GM18861 (cell line): ENCODE results near the gene HOTAIR.

Experiments
- ATAC-seq: cut with Tn5 transposase; IDR thresholded peaks from one replicate; pipeline ENCODE4 v1.9.1; 2021; ENCODE audit not compliant: unreplicated experiment

The HOTAIR gene

DNA sequence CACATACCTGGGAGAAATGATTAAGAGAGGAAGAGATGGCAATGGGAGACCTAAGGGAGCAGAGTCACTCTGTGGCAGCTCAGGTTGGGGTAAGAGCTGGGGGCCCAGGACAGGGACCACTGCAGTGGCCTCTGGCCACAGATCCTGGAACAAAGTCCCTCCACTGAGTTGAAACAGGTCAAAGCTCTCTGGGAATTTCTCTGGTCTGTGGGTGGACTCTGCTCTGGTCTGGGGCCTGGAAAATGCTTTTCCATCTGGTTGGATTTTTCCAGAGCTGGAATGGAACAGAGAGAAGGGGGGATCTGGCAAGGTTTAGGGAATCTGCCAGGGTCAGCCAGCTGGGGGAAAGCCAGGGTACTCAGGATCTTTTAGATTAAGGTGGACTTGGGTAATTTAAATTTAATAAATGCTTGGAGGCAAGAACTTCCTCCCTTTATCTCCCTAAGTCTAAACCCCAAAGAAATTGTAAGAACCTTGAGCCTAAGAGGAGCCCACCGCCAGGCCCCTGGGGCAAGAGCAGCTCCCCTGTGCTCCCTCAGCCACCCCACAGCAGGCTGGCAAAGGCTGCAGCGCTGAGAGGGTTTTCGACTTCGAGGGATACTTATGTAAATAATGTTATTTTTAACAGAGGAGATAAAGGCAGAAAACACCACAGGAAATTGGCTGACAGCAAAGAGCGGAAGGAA, 13.9 kb upstream of the HOTAIR start:
- no peak for ATAC-seq

DNA sequence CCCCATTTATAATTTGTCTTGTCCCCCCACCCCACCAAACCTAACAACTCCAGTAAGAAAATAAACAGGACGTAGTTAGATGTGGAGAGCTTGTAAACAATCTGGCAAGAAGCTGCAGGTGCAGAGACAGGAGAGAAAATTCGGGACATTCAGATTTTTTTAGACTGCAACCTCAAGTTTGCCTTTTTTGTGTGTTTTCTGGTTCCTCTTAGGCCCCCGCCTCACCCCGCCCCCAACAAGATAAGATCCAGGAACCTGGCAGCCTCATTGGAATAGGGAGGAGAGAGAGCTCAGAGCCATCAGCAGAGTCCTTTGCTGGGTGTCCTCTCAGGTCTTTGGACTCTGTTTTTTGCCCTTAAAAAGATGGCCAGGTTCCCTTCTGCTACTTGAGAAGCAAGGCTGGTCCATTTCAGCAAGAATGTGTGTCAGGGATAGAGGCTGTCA, 13.1 kb upstream of the HOTAIR start:
- ATAC-seq: no peak

DNA sequence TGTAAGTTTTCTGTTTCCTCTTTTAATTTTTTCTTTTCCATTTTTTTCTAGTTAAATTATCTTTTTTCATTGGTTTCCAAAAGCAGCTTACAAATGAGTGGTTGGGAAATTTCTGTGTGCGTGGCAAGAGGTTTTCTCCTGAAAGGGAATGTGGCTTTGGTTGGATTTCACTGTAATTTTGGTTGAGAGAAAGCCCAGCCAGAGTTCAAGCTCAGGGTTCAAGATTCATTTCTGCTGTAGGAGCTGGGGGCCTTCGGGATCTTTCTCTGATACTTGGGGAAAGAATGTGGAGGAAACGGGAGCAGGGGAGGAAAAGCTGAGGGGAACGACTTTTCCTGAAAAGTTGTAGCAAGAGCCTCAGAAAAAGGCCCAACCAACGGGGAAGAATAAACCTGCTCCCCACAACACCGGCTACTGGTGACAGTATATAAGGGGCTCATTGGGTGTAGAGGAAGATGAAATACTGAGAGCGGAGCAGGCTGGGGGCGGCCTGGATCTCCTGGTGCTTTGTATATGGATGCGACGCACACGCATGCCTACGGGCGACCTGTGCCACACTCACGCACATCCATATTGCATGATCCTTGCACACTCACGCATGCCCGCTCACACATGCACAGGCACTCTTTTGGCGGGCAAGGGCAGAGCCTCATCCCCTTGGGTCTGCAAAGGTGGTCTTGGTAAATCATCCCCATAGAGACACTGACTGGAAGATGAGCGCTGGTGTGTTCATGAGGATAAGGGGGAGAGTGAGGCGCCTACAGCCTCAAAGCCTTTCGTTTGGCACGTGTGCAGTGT, 12.1 kb upstream of the HOTAIR start:
- no peak for ATAC-seq

DNA sequence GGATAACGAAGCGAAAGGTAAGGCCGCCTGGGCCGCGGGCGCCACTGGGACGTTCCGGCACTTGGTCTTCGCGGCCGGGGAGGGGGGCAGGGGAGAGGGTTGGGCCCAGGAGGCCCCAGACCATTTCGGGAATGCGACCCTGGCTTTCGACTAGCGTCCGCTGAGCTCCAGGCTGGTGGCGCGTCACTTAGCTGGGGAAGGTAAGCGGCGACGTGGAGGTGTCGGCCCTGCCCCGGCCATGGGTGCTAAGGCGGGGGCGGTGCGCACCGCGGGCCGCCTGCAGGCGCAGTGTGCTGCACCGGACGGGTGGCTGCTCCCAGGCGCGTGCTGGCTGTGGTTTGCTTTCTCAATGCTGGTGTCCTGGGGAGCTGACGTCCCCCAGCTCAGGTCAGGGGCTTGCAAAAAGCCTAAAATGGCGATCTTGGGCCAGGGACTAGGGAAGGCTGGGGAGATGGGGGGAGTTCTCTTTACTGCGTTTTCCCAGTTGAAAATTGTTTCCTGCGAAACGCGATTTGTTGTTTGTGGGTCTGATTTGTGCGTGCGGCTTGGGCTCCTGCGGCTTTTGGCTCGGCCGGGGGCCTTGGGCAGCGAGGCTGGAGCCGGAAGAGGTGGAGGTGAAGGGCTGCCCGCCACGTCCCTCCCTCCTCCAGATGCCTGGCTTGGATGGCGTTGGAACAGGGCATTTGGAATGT, 11.4 kb upstream of the HOTAIR start:
- ATAC-seq: no peak

DNA sequence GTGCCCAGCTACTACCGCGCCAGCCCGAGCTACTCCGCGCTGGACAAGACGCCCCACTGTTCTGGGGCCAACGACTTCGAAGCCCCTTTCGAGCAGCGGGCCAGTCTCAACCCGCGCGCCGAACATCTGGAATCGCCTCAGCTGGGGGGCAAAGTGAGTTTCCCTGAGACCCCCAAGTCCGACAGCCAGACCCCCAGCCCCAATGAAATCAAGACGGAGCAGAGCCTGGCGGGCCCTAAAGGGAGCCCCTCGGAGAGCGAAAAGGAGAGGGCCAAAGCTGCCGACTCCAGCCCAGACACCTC, 10.9 kb upstream of the HOTAIR start:
- ATAC-seq: no peak

DNA sequence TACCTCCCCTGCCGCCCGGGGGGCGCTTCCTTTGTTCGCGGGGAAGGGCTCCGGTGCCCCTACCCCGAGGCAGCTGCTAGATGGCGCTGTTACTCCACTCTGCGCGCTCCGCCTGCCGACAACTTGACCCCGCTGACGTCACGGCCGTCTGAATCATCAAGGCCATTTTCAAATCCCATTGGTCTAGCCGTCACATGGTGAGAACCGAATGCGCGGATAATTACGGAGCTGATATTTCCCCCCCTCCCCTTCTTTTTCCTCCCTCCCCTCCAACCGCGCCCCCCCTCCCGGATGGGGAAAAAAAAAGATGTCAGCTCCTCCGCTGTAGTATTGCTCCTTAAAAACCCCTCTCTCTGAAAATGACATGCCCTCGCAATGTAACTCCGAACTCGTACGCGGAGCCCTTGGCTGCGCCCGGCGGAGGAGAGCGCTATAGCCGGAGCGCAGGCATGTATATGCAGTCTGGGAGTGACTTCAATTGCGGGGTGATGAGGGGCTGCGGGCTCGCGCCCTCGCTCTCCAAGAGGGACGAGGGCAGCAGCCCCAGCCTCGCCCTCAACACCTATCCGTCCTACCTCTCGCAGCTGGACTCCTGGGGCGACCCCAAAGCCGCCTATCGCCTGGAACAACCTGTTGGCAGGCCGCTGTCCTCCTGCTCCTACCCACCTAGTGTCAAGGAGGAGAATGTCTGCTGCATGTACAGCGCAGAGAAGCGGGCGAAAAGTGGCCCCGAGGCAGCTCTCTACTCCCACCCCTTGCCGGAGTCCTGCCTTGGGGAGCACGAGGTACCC, 10.3 kb upstream of the HOTAIR start, which contains the start of gene HOXC10:
Gene HOXC10 (plus strand): TSS at position 246 of the 791 bp plus-strand sequence. CDS start 114 bp downstream, at position 360.
- no peak for ATAC-seq

DNA sequence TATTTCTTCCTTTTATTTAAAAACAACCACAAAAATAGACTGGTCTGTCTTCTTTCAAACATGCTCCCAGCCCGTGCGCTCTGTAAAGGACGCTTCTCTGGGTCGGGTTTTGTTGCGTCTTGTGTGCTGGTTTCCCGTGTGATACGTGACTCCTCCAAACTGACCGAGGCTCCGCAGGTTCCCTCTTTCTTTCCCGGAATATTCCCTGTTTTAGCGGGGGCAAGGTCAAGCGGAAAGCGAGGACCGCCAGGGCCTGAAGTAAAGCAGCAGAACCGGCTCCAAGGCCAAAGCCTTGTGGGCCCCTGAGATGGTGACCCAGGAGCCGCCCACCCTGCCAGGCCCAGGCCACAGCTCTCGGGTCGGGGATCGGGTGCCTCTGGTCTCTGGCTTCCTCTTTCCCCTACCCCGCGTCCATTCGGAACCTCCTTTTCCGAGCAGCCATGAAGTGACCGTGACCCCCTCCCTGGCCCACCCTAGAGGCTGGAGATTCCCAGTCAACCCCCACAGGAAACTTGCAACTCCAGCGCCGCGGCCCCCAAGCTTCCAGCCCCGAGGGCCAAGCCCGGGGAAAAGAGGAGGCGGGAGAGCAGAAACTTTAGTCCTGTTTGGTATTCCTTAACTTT, 9.3 kb upstream of the HOTAIR start:
- no peak for ATAC-seq

DNA sequence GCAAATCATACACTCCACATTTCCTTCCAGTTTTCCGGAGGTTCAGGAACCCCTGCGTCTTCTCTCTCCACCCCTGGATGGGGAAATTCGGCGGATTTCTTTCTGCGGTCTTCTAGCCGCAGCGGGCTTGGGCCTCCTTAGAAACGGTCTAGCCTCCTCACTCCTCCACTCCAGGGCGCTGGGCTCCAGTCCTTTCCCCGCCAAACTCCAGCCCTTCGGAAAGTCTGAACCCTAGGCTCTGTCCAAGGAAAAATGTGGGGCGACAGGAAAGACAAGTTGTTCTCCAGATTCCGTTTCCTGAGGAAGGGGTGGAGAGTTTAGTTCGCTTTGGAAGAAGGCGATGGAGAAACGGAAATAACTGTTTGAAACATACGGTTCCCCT, 8.8 kb upstream of the HOTAIR start:
- no peak for ATAC-seq

DNA sequence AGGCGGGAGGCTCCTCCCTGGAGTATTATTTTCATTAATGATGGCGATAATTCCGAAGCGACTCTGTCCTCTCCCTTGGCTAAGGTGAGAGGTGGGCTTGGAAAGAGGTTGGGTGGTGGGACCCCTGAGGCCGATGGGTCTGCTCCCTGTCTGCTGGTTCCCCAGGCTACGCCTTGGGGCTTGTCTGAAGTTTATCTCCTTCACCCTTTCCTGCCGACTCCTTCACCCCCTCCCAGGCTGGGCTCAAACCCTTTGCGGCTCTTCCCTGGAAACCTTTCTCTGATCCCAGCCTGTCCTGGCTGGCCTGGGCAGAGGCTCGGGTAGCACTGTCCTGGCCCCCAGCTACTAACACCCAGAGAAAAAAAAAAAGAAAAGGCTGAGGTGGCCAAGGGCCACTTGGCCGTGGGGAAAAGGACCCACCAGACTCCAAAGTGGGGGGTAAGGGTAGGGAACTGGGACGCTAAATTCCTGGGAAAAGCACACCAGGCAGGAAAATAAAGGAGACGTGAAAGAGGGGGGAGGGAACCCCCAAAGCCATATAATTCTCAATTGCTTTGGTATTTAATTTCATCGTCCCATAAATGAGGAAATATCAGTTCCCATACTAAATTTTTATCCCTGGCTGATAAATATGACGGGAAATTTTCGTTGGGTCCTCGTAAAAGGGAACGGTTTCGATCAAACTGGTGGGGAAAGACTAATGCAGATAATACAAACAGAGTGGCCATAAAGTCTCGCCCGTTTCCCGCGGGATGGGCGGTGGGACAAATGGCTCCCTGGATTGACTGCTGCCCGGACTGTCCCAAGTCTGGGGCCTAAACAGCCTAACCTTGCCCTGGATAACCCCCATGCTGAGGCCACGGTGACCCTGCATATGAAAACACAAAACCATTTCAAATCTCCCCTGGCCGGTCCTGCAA, 8.2 kb upstream of the HOTAIR start:
- no peak for ATAC-seq

DNA sequence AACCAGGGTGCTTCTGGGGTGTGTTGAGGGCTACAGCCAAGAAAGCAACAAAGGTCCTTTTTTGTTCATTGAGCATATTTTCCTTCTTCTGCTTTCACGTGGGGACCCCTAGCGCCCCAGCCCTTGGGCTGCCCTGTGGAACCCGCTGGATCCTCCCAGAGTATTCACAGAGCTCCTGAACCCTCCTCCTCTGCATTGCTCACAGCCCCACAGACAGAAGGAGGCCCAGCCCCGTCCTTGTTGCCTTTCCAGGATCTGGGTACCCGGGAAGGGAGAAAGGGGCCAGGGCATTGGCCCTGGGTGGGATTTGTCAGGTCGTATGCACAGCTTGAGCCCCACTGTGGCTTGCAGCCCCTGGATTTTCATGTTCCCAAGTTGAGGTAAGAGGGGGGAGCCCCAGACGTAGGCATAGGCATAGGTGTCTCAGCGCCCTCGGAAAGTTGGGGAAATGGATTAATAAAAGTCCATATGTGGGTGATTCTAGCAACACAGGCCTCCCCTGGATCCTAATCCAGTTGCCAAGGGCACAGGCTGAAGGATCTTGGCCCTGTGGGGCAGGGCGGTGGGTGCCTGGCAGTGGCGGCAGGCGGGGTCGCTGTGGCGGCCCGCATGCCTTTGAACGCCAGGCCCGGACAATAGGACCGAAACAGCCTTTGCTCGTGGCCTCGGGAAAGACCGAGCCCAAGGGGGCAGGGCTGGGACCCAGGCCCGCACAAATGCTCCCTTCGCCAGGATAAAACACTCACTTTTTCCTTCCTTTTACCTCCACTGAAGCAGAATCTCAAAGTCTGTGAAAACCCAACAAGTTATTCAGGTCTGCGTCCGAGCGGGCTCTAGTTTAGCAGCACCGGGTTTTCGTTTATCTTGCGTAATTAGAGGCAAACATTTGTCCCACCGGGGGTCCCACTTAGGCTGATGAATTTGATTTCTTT, 7.1 kb upstream of the HOTAIR start:
- ATAC-seq: no peak

DNA sequence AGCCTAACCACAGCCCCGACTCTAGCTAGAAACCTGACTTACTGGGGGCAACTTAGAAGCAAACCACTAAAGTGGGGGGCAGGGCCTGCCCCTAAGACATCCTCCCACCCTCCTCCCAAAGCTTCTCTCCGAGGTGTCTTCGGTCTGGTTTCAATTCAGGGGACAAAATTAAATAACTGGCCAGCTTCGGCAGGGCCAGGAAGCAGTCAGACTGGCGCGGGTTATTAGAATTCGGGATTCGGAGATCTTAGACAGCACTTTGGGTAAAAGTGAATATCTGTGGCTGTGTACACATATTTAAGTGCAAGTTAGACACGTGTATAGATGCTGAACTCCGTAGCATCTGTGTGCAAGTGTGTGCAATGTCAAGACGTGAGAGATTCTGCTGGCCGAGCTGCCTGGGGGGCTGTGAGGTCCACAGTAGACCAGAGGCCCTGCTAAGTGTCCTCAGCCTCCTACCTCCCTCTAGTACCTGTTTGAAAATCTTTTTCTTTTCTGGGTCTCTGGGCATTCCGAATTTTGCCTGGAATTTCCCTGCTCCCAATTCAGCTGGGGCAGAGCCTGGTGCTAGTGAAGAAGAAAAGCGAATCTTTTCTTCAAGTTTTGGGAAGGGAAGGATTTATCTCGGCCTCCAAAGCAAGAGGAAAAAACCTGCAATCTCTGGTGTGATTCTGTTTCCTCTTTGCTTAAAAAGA, 6.2 kb upstream of the HOTAIR start:
- ATAC-seq: no peak

DNA sequence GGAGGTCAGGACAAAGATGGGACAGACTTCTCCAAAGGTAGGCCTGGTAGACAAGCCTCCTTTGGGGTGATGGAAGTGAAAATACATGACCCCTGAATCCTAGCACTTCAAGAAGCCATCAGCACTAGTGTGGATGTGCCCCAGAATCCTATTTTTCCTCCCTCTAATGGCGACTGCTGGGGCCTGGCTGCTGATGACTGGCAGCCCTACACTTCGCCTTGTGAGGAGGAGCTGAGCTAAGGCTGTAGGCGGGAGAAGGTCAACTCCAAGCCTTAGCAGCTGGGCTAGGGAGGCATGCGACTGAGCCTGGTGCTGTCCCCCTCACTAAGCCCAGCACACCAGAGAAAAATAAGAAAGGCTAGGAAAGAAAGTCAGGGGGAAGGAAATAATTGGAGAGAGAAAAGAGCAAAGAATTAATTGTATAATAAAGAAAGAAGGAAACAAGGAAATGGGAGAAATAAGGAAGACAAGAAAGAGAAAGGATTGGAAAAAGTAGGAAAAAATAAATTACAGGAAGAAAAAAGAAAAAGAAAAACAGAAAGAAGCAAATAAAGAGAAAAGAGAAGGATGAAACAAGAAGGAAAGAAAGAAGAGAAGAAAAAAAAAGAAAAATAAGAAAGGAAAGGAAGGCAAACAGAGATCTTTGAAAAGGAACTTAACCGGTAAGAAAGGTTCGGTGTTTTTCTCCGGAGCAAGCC, 5.5 kb upstream of the HOTAIR start:
- no peak for ATAC-seq

DNA sequence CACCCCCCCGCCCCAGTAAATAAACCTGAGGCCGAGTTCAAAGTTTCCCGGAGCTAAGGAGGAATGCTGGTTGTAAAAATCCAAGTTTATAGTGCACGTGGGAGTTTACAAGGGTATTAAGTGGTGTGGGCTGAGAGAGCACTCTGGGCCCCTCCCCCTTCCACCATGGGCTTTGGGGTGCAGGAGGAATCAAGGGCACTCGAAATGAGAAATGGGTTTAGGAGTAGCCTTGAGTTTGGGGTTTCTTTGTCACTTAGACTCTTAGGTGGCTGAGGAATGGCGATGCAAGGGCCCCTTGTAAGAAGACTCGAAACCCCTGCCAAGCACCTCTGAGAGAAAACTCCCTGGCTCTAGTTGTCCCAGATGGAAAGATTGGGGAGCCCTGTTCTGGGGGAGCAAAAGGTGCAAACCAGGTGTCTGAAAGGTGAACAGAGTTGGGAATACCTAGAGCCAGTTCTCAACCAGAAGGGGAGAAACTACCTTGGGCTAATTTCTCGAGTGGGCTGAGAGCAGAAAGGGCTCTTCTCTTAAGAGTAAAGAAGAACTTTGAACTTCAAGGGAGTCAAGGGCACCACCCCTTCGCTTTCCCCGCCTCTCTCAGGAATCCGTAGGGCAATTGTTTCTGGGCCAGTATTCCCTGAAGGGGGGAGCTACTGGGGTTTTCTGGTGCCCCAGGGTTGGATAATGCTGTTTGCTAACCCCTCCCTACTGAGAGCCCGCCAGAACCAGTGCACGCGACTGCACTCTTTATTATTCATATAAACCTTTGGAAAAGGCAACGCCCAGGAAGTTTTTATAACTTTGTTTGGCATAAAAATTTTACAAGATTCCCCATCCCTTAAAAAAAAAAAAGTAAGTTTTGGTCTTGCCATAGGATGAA, 4.0 kb upstream of the HOTAIR start:
- no peak for ATAC-seq

DNA sequence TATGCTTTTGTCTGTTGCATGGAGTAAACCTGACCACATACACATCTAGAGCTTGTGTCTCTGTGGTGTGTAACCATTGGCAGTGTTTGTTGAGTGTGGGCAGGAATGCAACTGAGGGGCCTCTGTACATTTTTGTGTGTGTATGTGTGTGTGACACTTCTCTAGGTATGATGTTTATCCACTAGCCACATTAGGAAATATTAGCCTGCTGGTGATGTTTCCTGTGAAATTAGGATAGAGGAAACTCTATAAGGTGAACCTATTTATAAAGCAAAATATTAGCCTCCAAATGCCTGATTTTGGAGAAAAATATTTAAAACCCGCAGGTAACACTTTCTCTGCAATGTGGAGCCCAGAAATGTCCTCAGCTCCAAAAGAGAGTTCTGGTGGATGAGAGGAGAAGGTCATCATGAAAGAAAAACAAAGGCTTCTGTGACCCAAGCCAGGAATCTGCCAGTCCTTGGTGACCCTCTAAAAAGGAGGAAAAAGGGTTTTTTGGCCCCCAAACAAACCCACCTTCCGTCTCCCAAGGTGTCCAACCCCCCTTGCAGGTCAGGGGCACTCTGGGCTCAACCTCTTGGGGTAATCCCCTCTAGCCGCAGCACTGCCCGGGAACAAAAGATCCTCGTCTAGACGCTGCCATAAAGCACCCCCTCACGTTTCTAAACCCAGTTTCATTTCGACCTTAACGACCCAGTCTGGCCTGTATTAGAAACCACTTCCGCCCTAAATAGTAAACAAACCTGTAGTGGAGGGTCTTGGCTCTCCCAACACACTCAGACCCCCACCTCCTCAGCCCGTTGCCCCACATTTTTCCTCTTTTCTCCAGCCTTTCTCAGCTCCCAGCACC, 3.1 kb upstream of the HOTAIR start:
- no peak for ATAC-seq

DNA sequence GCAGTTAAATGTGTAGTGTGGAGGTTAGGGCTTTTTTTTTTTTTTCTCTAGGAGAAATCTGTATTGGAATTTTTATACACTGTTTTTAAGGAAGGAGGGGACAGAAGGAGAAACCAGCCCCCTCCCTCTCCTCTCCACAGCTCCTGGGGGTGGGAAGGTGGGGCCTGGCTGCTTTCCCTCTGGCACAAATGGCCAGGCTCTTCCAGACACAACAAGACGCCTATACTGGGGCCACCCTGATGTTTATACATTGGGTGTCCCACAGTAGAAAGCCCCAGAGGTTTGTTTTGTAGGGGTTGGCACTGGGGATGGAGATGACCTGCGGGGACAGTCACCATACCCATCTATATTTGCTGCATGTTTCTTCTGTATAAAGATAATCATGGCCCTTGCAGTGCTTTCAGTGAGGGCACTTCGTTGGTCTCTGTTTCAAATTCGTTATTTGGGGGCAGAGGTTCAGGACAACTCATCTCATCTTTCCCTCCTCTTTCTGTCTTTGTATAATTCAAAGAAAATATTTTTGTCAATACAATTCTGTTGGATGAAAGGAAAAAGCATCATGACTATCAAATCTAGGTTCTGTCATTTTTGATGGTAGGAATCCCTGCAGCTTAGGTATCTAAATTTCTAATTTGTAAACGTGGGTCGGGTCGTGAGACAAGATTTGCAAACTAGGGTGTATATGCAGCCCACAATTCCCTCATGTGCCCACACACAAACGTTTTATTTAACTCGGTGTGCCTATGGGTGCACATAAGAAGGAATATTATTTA, 2.3 kb upstream of the HOTAIR start:
- no peak for ATAC-seq
